ENCODE measurements around the gene NOP14.
"Not testable (repeated sequence)": the region's sequence is repeated elsewhere in the genome, so short reads cannot be mapped to it uniquely, and the experiment has no call there.

DNA sequence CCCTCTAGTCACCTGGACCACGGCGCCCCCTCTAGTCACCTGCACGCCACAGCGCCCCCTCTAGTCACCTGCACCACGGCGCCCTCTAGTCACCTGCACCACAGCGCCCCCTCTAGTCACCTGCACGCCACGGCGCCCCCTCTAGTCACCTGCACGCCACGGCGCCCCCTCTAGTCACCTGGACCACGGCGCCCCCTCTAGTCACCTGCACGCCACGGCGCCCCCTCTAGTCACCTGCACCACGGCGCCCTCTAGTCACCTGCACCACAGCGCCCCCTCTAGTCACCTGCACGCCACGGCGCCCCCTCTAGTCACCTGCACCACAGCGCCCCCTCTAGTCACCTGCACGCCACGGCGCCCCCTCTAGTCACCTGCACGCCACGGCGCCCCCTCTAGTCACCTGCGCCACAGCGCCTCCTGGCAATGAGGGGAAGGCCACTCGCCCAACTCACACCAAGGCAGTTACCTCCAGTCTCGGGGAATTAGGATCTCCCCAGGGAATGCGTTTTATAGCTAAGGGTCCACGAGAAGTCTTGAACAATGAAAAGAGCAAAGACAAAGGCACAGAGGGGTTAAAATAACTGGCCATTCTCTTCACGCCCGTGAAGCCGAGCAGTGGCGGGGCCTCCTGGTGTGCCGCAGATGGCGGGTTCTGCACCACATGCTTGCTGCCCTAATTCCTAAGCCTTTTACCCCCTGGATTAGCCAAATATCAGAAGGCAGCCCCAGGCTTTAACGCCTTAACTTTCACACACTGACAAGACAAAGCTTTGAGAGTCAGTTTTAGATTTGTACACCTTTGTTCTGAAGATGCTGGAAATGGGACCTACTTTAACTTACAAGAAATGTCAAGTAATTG lies 7.8 kb downstream of the NOP14 start:
- TF ChIP-seq EZH2 (IDR thresholded peaks at IDR 0.05; ENCODE audit: borderline replicate concordance, insufficient read depth, low read depth, low read length, poor library complexity, severe bottlenecking): not testable (repeated sequence)
- TF ChIP-seq, protein P1, sequence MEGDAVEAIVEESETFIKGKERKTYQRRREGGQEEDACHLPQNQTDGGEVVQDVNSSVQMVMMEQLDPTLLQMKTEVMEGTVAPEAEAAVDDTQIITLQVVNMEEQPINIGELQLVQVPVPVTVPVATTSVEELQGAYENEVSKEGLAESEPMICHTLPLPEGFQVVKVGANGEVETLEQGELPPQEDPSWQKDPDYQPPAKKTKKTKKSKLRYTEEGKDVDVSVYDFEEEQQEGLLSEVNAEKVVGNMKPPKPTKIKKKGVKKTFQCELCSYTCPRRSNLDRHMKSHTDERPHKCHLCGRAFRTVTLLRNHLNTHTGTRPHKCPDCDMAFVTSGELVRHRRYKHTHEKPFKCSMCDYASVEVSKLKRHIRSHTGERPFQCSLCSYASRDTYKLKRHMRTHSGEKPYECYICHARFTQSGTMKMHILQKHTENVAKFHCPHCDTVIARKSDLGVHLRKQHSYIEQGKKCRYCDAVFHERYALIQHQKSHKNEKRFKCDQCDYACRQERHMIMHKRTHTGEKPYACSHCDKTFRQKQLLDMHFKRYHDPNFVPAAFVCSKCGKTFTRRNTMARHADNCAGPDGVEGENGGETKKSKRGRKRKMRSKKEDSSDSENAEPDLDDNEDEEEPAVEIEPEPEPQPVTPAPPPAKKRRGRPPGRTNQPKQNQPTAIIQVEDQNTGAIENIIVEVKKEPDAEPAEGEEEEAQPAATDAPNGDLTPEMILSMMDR (IDR thresholded peaks at IDR 0.05): peak; percentile 53
